ENCODE data around the gene SLC22A4.

Gene SLC22A4

DNA sequence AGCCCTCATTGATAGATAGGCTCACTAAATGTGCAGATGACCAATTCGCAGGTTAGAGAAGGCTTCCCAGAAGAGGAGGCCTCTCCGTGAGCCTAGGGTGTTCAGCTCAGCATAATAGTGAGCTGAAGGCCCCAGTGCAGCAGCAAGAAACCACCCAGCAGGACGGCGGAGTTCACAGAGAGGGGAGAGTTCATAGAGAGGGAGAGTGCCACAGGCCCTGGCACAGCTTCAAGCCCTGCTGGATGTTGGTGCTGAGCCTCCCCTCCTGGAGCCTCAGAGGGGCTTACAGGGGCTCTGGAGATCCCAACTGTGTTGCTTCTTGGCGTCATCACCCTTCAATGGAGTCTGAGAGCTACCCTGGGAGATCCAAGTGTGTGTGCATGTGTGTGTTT, 77.4 kb downstream of the SLC22A4 start:
- DNase-seq (ENCODE audit: low read depth in 2 of 3, low spot score in 1 of 3): no peak

DNA sequence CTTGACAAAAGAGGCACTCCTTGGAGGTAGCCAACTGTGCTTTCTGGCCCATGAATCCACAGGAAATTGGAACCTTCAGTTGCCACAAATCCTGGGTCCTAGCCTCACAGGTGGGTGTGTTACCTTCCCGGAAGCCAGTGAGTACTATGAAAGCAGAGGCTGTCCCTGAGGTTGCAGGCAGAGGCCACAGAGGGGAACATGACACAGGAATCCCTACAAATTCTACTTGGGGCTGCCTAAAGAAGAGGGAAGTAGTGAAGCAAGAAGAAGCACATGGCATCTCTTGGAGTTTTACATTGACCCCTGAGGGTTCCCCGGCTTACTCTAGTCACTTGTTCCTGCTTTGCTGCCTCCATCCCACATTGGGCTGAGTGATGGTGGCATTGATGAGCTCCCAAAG, 77.9 kb downstream of the SLC22A4 start:
- no peak for DNase-seq (ENCODE audit: low read depth in 2 of 3, low spot score in 1 of 3)

DNA sequence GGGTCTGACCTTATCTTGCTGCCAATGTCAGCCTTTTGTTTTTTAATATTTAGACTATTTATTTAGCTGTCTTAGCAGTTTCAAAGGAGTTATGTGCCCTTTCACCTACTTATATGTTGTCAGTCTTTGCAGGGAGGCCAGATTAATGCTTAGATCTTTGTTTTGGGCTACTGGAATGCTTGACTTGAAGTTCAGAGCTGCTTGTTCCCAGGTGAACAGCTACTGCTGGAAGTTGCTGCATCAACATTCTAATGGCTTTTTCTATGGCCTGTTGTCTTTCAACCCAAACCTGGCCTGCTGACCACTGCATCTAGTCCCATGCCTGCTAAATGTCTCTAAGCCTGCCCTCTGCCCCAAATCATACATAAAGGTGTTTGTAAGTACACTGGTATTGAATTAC, 78.3 kb downstream of the SLC22A4 start:
- no peak for DNase-seq (ENCODE audit: low read depth in 2 of 3, low spot score in 1 of 3)

- no peak for DNase-seq (ENCODE audit: low read depth in 2 of 3, low spot score in 1 of 3)
Observed at GRCh38 chr5:132375957-132376356, 81.8 kb downstream of the SLC22A4 start.

DNA sequence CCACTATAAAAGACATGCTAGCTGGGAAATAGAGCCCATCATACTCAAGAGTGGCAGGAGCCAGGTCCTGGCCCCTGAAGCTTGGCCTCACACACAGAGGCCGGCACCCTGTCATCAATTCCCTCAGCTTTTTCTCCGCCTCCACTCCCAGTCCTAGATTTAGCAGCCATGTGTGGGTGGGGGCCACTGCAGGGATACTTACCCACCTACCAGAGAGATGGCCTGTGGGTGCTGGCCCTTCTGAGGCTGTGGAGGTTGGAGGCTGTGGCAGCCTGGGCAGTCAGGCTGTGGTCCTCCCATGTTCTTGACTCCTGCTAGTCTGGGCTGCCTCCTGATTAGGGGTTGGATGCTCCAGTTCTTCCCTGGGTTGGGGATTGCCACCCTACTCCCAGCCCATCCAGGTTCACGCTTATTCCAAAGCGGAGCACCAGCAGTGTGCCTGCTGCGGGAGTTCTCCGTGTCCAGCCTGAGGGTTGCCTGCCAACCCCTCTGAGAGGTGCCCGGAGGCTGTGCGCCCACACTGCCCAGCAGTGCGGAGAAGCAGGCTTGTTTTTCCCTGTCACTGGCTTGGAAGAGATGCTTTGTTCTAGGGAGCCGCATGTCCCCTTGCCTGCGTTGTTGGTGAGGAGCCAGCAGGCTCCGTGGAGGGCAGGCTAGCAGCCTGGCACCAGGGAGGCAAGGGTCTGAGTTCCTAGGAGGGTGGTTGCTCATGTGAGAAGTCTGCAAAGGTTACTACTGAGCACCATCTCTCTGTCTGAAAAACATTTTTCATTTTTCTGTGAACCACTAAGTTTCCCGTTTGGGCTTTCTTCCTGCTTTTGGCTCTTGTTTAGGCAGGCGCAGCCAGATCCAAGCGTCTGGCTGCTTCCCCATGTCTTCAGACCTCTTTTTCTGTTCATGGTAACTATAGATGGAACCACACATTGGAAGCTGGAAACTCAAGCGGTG, 82.8 kb downstream of the SLC22A4 start:
- no peak for DNase-seq (ENCODE audit: low read depth in 2 of 3, low spot score in 1 of 3)

GRCh38 chr5:132377738-132378137, 83.5 kb downstream of the SLC22A4 start:
- DNase-seq (ENCODE audit: low read depth in 2 of 3, low spot score in 1 of 3): no peak

GRCh38 chr5:132378580-132378979, 84.4 kb downstream of the SLC22A4 start:
- no peak for DNase-seq (ENCODE audit: low read depth in 2 of 3, low spot score in 1 of 3)

DNA sequence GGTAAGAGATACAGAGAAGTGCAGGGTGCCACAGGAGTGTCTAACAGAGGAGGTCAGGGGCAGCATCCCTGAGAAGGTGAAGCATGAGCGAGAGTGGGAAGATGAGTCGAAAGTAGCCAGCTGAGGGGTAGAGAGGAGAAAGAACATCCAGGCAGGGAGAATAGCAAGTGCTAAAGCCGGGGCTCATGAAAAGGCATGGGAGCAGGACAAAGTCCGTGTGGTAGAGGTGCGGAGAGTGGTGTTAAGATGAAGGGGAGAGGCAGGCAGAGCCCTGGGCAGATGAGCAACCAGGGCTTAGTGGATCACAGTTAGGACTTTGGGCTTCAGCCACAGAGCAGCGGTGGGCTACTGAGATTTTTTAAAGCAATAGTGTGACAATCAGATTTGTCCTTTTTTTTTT, 85.9 kb downstream of the SLC22A4 start:
- no peak for DNase-seq (ENCODE audit: low read depth in 2 of 3, low spot score in 1 of 3)

GRCh38 chr5:132380741-132381140, 86.5 kb downstream of the SLC22A4 start:
- DNase-seq (ENCODE audit: low read depth in 2 of 3, low spot score in 1 of 3): no peak

DNA sequence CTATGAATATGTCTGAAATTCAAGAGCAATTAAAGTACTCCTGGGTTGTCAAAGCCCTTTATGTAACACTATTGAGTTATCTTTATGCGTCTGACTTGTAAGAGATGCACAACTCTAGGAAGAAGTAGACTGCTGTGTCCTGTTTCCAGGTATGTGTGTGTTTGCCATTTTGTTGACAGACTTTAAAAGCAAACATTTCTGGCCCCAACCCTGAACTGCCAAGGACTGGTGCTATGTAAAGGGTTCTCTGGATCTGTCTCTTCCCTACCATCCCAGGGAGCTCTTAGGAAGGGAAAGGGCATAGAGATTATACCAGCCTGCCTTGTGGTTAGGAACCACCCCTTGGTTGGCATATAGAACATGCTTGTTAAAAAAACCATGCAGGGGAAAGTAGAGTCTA, 87.4 kb downstream of the SLC22A4 start:
- no peak for DNase-seq (ENCODE audit: low read depth in 2 of 3, low spot score in 1 of 3)

DNA sequence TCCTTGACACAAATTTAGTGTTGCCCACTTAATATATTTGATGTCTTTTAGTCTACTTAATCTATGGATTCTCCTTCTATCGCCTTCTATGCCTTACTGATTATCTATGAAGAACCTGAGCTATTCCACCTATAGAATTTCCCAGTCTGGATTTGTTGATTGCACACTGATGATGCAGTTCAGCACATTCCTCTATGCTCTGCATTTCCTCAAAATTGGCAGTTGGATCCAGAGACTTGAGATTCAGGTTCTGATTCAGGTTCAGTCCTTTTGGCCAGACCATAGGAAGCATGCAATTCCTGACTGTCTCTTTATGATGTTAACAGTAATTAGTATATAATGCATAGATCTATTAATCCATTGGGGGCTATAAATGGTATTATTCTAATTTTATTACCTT, 89.1 kb downstream of the SLC22A4 start:
- DNase-seq (ENCODE audit: low read depth in 2 of 3, low spot score in 1 of 3): no peak

DNA sequence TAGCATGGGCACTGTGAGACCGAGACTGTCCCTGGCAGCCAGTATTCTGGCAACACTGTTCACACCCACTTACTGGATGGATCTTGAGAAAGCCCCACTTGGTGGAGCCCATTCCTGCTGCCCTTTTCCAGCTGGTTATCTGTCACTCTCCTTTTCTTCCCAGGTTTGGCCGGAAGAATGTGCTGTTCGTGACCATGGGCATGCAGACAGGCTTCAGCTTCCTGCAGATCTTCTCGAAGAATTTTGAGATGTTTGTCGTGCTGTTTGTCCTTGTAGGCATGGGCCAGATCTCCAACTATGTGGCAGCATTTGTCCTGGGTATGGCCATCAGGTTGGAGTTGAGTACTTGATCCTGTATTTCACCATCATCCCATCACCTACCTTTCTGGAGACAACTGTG, 89.8 kb downstream of the SLC22A4 start:
- DNase-seq (ENCODE audit: low read depth in 2 of 3, low spot score in 1 of 3): no peak

- no peak for DNase-seq (ENCODE audit: low read depth in 2 of 3, low spot score in 1 of 3)
Observed at GRCh38 chr5:132384506-132385050, 90.4 kb downstream of the SLC22A4 start.

DNA sequence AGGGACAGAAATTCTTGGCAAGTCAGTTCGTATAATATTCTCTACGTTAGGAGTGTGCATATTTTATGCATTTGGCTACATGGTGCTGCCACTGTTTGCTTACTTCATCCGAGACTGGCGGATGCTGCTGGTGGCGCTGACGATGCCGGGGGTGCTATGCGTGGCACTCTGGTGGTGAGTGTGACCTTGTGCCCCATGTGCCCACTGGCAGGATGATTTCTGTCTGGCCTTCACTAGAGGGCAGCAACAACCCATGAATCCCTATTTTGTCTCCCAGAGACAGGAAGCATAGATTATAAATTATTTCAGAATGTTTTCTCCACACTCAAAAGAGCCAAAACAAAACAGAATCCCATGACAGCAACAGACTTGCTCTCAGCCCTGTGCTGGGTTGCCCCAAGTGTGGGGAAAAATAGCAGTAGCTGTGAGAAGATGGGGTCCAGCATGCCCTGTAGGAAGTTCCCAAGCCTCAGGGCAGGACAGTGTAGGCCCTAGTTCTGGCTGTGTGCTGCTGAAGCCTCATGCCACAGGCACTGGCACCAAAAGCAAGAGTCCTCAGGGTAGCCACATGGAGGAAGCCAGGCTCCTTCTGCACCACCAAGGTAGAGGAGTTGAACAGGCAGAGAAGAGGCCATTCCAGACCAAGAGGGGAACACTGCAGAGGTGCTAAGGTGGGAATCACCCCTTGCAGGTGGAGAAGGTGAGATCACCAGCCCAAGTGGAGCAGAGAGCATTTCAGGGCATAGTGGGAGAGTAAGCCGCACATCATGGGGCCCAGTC, 91.3 kb downstream of the SLC22A4 start:
- peak; percentile 39 to 57 (median 46) for DNase-seq (ENCODE audit: low read depth in 2 of 3, low spot score in 1 of 3)

DNA sequence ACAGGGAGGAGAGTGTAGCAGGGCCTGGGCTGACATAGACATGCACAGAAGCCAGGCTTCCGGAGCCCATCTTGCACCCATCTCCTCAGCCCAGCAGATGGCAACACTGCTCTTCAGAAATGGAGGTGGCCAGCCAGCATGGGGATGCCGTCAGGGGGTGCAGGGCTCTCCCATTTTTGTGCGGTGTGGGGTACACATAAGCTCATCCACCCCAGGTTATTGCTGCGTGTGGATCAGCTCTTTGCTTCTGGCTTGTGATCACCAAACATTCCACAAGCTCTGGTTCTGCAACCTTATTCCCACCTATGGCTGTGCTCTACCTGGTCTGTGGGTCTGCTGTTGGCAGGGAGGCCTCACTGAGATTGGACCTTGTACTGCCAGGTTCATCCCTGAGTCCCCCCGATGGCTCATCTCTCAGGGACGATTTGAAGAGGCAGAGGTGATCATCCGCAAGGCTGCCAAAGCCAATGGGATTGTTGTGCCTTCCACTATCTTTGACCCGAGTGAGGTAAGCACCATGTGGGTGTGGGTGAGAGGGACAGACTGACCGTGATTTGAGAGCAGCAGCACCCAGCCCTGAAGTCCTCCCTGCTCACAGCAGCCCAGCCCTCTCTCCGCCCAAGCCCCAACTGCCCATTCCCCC, 92.6 kb downstream of the SLC22A4 start:
- peak; percentile 65 to 69 (median 66) for DNase-seq (ENCODE audit: low read depth in 2 of 3, low spot score in 1 of 3)

- DNase-seq (ENCODE audit: low read depth in 2 of 3, low spot score in 1 of 3): no peak
Observed at GRCh38 chr5:132387640-132388117, 93.5 kb downstream of the SLC22A4 start.

DNA sequence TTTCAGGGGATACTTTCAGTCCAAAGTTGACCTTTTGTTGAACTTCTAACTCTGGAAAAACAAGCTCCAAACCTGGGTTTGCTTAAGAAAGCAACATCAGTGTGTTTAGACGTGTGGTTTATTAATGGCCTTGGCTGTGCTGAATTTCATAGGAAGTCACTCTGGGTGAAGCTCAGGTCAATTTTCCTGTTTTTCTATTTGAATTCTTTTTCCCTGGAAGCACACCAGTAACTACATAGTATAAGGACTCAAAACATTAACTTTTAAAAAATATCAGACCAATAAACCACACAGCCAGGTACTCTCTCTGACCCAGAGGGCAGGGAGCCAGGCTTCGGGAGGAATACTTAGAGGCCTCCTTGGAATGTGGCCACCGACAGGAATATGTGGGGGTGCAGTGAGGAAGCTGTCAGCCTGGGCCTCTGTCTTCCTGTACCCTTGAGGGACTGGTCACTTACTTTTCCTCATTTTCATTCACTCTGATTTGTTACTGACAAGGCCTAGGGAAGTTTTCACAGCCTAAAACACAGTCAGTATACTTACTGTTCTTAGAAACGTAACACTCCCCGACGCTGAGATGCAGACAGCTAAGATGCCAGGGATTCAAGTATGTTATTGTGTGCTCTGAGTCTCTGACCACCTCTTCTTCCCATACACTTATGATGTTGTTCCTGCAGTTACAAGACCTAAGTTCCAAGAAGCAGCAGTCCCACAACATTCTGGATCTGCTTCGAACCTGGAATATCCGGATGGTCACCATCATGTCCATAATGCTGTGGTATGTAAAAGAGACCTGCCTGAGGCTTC, 94.3 kb downstream of the SLC22A4 start:
- DNase-seq (ENCODE audit: low read depth in 2 of 3, low spot score in 1 of 3): no peak

- DNase-seq (ENCODE audit: low read depth in 2 of 3, low spot score in 1 of 3): no peak
Observed at GRCh38 chr5:132389051-132389331, 94.8 kb downstream of the SLC22A4 start.

GRCh38 chr5:132389585-132390286, 95.5 kb downstream of the SLC22A4 start:
- DNase-seq (ENCODE audit: low read depth in 2 of 3, low spot score in 1 of 3): no peak

DNA sequence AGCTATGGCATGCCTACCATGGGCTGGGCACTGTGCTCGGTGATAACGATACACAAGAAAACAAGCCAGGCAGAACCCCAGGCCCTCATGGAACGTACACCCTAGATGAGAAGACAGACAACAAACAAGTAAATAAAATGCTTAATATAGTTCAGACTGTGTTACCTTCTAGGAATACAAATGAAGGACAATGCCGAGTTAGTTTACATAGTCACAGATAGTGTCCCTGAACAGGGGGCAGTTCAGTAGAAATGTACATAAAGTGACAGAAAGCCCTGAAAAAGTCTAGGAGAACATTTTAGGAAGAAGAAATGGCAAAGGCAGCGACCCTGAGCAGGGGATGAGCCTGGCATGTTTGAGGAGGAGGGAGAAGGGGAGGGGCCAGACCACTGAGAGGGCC, 97.1 kb downstream of the SLC22A4 start:
- DNase-seq (ENCODE audit: low read depth in 2 of 3, low spot score in 1 of 3): no peak
